GM18520 (cell line): Measurements from ENCODE around the gene CORIN.
"Not testable (repeated sequence)": the region's sequence is repeated elsewhere in the genome, so short reads cannot be mapped to it uniquely, and the experiment has no call there.

Experiments used
- ATAC-seq: cut with Tn5 transposase; IDR thresholded peaks from one replicate; pipeline ENCODE4 v1.9.1; 2021; ENCODE audit not compliant: unreplicated experiment

The CORIN gene

GRCh38 chr4:47577779-47578553 lies 259.9 kb downstream of the CORIN start:
- ATAC-seq = no peak

- no peak for ATAC-seq
These were observed 264.9 kb downstream of the CORIN start for GRCh38 chr4:47572981-47573380.

GRCh38 chr4:47570816-47571215 lies 267.1 kb downstream of the CORIN start:
- ATAC-seq = no peak

GRCh38 chr4:47567511-47567910 lies 270.4 kb downstream of the CORIN start:
- no peak for ATAC-seq

GRCh38 chr4:47566969-47567368 lies 270.9 kb downstream of the CORIN start:
- no peak for ATAC-seq

GRCh38 chr4:47566566-47566965 lies 271.3 kb downstream of the CORIN start:
- no peak for ATAC-seq

GRCh38 chr4:47562297-47562696 lies 275.6 kb downstream of the CORIN start:
- no peak for ATAC-seq

- ATAC-seq = no peak
These were observed 276.5 kb downstream of the CORIN start for GRCh38 chr4:47561331-47561730.

- no peak for ATAC-seq
These were observed 277.2 kb downstream of the CORIN start for GRCh38 chr4:47560682-47561081.

- no peak for ATAC-seq
These were observed 280.6 kb downstream of the CORIN start for GRCh38 chr4:47557255-47557654.

- not testable (repeated sequence) for ATAC-seq
These were observed 281.9 kb downstream of the CORIN start for GRCh38 chr4:47555920-47556319.

GRCh38 chr4:47553329-47554125 lies 284.3 kb downstream of the CORIN start:
- no peak for ATAC-seq

- no peak for ATAC-seq
These were observed 286.2 kb downstream of the CORIN start for GRCh38 chr4:47551682-47552081.

- no peak for ATAC-seq
These were observed 286.8 kb downstream of the CORIN start for GRCh38 chr4:47550899-47551548.

- ATAC-seq = not testable (repeated sequence)
These were observed 287.5 kb downstream of the CORIN start for GRCh38 chr4:47550357-47550756.
